Measurements from ENCODE around the gene PCSK7. TPM values are rescaled to one million over a fixed set of nuclear protein-coding genes. Genes with fewer than 3 reads are reported as not detected.

Gene PCSK7
- polyA plus RNA-seq, 1 donor (not counting 4 experiments of a cell fraction or from before 2014, with no cell fraction given) = 32.9 TPM

GRCh38 chr11:117186431-117186761 is 45.5 kb downstream of the PCSK7 start:
- Histone ChIP-seq H2AFZ (ENCODE audit: control insufficient read depth, low read length) (no peak overlapping the region), H4K20me1 (ENCODE audit: control insufficient read depth, extremely low read depth, insufficient read depth, low read length) (no peaks in the 10 kb centered on the region), H3K9me1 (ENCODE audit: control insufficient read depth, extremely low read depth, insufficient read depth, low read length) (no peaks in the 10 kb centered on the region), H3K4me2 (ENCODE audit: control insufficient read depth, extremely low read depth, insufficient read depth, low read depth, low read length) (no peak overlapping the region), H3K9ac (ENCODE audit: control insufficient read depth, extremely low read depth, insufficient read depth, low read length) (no peak overlapping the region), H3K27ac (ENCODE audit: control insufficient read depth, insufficient read depth, low read length) (no peak overlapping the region), H3K79me2 (ENCODE audit: control insufficient read depth, insufficient read depth, low read length) (no peaks in the 10 kb centered on the region), H3K27me3 (ENCODE audit: control insufficient read depth, extremely low read depth, insufficient read depth, low read length) (no peaks in the 10 kb centered on the region), H3K4me3 (ENCODE audit: control insufficient read depth in 2 of 3, extremely low read depth in 1 of 3, insufficient read depth in 2 of 3, low read depth in 1 of 3, low read length in 3 of 3) (no peak overlapping the region), H3K36me3 (ENCODE audit: control insufficient read depth in 2 of 2, extremely low read depth in 1 of 2, insufficient read depth in 2 of 2, low read length in 2 of 2) (peaks cover 13 to 26% of the 10 kb centered on the region in 2 experiments), H3K4me1 (ENCODE audit: control insufficient read depth, extremely low read depth, insufficient read depth, low read length) (no peaks in the 10 kb centered on the region), H3K9me3 (ENCODE audit: control insufficient read depth, low read depth, low read length) (no peaks in the 10 kb centered on the region)
- dilution Hi-C loops (cut with MboI; ENCODE audit: extremely low pct_ligation_motif_present, low sequenced_read_pairs) = no loop called here
- no peak for FAIRE-seq
- TF ChIP-seq CTCF (optimal IDR thresholded peaks at IDR 0.05 in 1 of 3, IDR thresholded peaks at IDR 0.05 in 1 of 3, conservative IDR thresholded peaks at IDR 0.05 in 1 of 3; ENCODE audit: extremely low read depth in 1 of 3, insufficient read depth in 2 of 3, low read length in 3 of 3) (no peak), EZH2 (IDR thresholded peaks at IDR 0.05; ENCODE audit: low read length) (no peak)
- no peak for DNase-seq (ENCODE audit: low read depth, low spot score)

GRCh38 chr11:117185736-117186430 is 46.0 kb downstream of the PCSK7 start:
- Histone ChIP-seq H3K9me3 (ENCODE audit: control insufficient read depth, low read depth, low read length) (no peaks in the 10 kb centered on the region), H3K4me1 (ENCODE audit: control insufficient read depth, extremely low read depth, insufficient read depth, low read length) (no peaks in the 10 kb centered on the region), H3K9ac (ENCODE audit: control insufficient read depth, extremely low read depth, insufficient read depth, low read length) (no peak overlapping the region), H3K9me1 (ENCODE audit: control insufficient read depth, extremely low read depth, insufficient read depth, low read length) (no peaks in the 10 kb centered on the region), H3K79me2 (ENCODE audit: control insufficient read depth, insufficient read depth, low read length) (no peaks in the 10 kb centered on the region), H3K36me3 (ENCODE audit: control insufficient read depth in 2 of 2, extremely low read depth in 1 of 2, insufficient read depth in 2 of 2, low read length in 2 of 2) (peaks cover 16 to 26% of the 10 kb centered on the region in 2 experiments), H3K27me3 (ENCODE audit: control insufficient read depth, extremely low read depth, insufficient read depth, low read length) (no peaks in the 10 kb centered on the region), H3K27ac (ENCODE audit: control insufficient read depth, insufficient read depth, low read length) (no peak overlapping the region), H3K4me2 (ENCODE audit: control insufficient read depth, extremely low read depth, insufficient read depth, low read depth, low read length) (no peak overlapping the region), H2AFZ (ENCODE audit: control insufficient read depth, low read length) (no peak overlapping the region), H4K20me1 (ENCODE audit: control insufficient read depth, extremely low read depth, insufficient read depth, low read length) (no peaks in the 10 kb centered on the region), H3K4me3 (ENCODE audit: control insufficient read depth in 2 of 3, extremely low read depth in 1 of 3, insufficient read depth in 2 of 3, low read depth in 1 of 3, low read length in 3 of 3) (no peak overlapping the region)
- DNase-seq (ENCODE audit: low read depth, low spot score) (no peak), FAIRE-seq (no peak)
- no peak for TF ChIP-seq EZH2 (IDR thresholded peaks at IDR 0.05; ENCODE audit: low read length)
- no peak for TF ChIP-seq CTCF (optimal IDR thresholded peaks at IDR 0.05 in 1 of 3, IDR thresholded peaks at IDR 0.05 in 1 of 3, conservative IDR thresholded peaks at IDR 0.05 in 1 of 3; ENCODE audit: extremely low read depth in 1 of 3, insufficient read depth in 2 of 3, low read length in 3 of 3)
- dilution Hi-C loops (cut with MboI; ENCODE audit: extremely low pct_ligation_motif_present, low sequenced_read_pairs) = no loop called here

Measured in keratinocyte (primary cell).